Measurements from ENCODE around the gene TRMT11. TPM values are rescaled to one million over a fixed set of nuclear protein-coding genes. Genes with fewer than 3 reads are reported as not detected.
A peak's percentile ranks its signal among the peaks of the same experiment; 100 is the strongest.
"Not testable (repeated sequence)": the region's sequence is repeated elsewhere in the genome, so short reads cannot be mapped to it uniquely, and the experiment has no call there.

The TRMT11 gene
- polyA plus RNA-seq (ENCODE audit: insufficient read length in 3 of 3): 10 to 100 TPM; 23.4 to 27.1 (median 26.3) TPM
- long read RNA-seq, donor 1, transcript TRMT11-201 (13 exons, 1,565 nt): major isoform, 6 of 6 reads
- long read RNA-seq, donor 1, partial matches to known transcripts: 0 of 6 reads
- long read RNA-seq, donor 1, other reads (novel, unspliced or antisense): 0 of 6 reads
- long read RNA-seq, donor 2, transcript TRMT11-201 (13 exons, 1,565 nt): major isoform, 7 of 7 reads
- long read RNA-seq, donor 2, partial matches to known transcripts: 0 of 7 reads
- long read RNA-seq, donor 2, other reads (novel, unspliced or antisense): 0 of 7 reads
- long read RNA-seq, donor 3, partial matches to known transcripts: 0 of 5 reads
- long read RNA-seq, donor 3, other reads (novel, unspliced or antisense): 0 of 5 reads
- long read RNA-seq, donor 4, transcript TRMT11-201 (13 exons, 1,565 nt): major isoform, 7 of 7 reads
- long read RNA-seq, donor 4, partial matches to known transcripts: 0 of 7 reads
- long read RNA-seq, donor 4, other reads (novel, unspliced or antisense): 0 of 7 reads
- long read RNA-seq, donor 5, transcript TRMT11-201 (13 exons, 1,565 nt): major isoform, 6 of 6 reads
- long read RNA-seq, donor 5, partial matches to known transcripts: 0 of 6 reads
- long read RNA-seq, donor 5, other reads (novel, unspliced or antisense): 0 of 6 reads
- long read RNA-seq, donor 6, transcript TRMT11-201 (13 exons, 1,565 nt): major isoform, 7 of 7 reads
- long read RNA-seq, donor 6, partial matches to known transcripts: 0 of 7 reads
- long read RNA-seq, donor 6, other reads (novel, unspliced or antisense): 0 of 7 reads
- long read RNA-seq, donor 7, partial matches to known transcripts: 0 of 4 reads
- long read RNA-seq, donor 7, other reads (novel, unspliced or antisense): 0 of 4 reads
- long read RNA-seq, donor 8, transcript TRMT11-201 (13 exons, 1,565 nt): major isoform, 5 of 6 reads
- long read RNA-seq, donor 8, partial matches to known transcripts: 0 of 6 reads
- long read RNA-seq, donor 8, other reads (novel, unspliced or antisense): 0 of 6 reads
- long read RNA-seq, donor 9, transcript TRMT11-201 (13 exons, 1,565 nt): major isoform, 9 of 10 reads
- long read RNA-seq, donor 9, partial matches to known transcripts: 0 of 10 reads
- long read RNA-seq, donor 9, other reads (novel, unspliced or antisense): 0 of 10 reads
- long read RNA-seq, donor 10, transcript TRMT11-201 (13 exons, 1,565 nt): major isoform, 5 of 5 reads
- long read RNA-seq, donor 10, partial matches to known transcripts: 0 of 5 reads
- long read RNA-seq, donor 10, other reads (novel, unspliced or antisense): 0 of 5 reads
- long read RNA-seq, donor 11, transcript TRMT11-201 (13 exons, 1,565 nt): major isoform, 6 of 7 reads
- long read RNA-seq, donor 11, partial matches to known transcripts: 0 of 7 reads
- long read RNA-seq, donor 11, other reads (novel, unspliced or antisense): 0 of 7 reads
- long read RNA-seq, donor 12, transcript TRMT11-201 (13 exons, 1,565 nt): major isoform, 11 of 12 reads
- long read RNA-seq, donor 12, partial matches to known transcripts: 0 of 12 reads
- long read RNA-seq, donor 12, other reads (novel, unspliced or antisense): 0 of 12 reads
- long read RNA-seq, donor 13, partial matches to known transcripts: 0 of 3 reads
- long read RNA-seq, donor 13, other reads (novel, unspliced or antisense): 0 of 3 reads
- long read RNA-seq, donor 14, transcript TRMT11-201 (13 exons, 1,565 nt): major isoform, 6 of 6 reads
- long read RNA-seq, donor 14, partial matches to known transcripts: 0 of 6 reads
- long read RNA-seq, donor 14, other reads (novel, unspliced or antisense): 0 of 6 reads
- long read RNA-seq, donor 15, transcript TRMT11-201 (13 exons, 1,565 nt): major isoform, 6 of 6 reads
- long read RNA-seq, donor 15, partial matches to known transcripts: 0 of 6 reads
- long read RNA-seq, donor 15, other reads (novel, unspliced or antisense): 0 of 6 reads
- long read RNA-seq, donor 16, transcript TRMT11-201 (13 exons, 1,565 nt): major isoform, 6 of 7 reads
- long read RNA-seq, donor 16, partial matches to known transcripts: 0 of 7 reads
- long read RNA-seq, donor 16, other reads (novel, unspliced or antisense): 0 of 7 reads

GRCh38 chr6:125986301-125987025 lies at the start of gene TRMT11:
Gene TRMT11 (plus strand): TSS chr6:125986540. CDS start chr6:125986551, 11 bp downstream.
- peak; percentile 93 for DNase-seq

GRCh38 chr6:125939026-125939425 lies 47.3 kb upstream of the TRMT11 start:
- no peak for DNase-seq

- DNase-seq: no peak
Measured at GRCh38 chr6:125939791-125940190, 46.5 kb upstream of the TRMT11 start.

GRCh38 chr6:125940247-125941041 lies 45.9 kb upstream of the TRMT11 start:
- no peak for DNase-seq

GRCh38 chr6:125942672-125943527 lies 43.4 kb upstream of the TRMT11 start:
- no peak for DNase-seq

GRCh38 chr6:125943528-125944433 lies 42.6 kb upstream of the TRMT11 start:
- no peak for DNase-seq

GRCh38 chr6:125944434-125944816 lies 41.9 kb upstream of the TRMT11 start:
- peak; percentile 40 for DNase-seq

- DNase-seq: no peak
Measured at GRCh38 chr6:125944896-125945295, 41.4 kb upstream of the TRMT11 start.

- no peak for DNase-seq
Measured at GRCh38 chr6:125945378-125946141, 40.8 kb upstream of the TRMT11 start.

GRCh38 chr6:125947615-125948014 lies 38.7 kb upstream of the TRMT11 start:
- no peak for DNase-seq

GRCh38 chr6:125948455-125948854 lies 37.9 kb upstream of the TRMT11 start:
- DNase-seq: no peak

GRCh38 chr6:125949069-125949468 lies 37.3 kb upstream of the TRMT11 start:
- no peak for DNase-seq

GRCh38 chr6:125950293-125950692 lies 36.0 kb upstream of the TRMT11 start:
- DNase-seq: no peak

GRCh38 chr6:125950716-125951115 lies 35.6 kb upstream of the TRMT11 start:
- DNase-seq: not testable (repeated sequence)

- DNase-seq: no peak
Measured at GRCh38 chr6:125951323-125951722, 35.0 kb upstream of the TRMT11 start.
